ENCODE results near the gene A1BG.

The A1BG gene

DNA sequence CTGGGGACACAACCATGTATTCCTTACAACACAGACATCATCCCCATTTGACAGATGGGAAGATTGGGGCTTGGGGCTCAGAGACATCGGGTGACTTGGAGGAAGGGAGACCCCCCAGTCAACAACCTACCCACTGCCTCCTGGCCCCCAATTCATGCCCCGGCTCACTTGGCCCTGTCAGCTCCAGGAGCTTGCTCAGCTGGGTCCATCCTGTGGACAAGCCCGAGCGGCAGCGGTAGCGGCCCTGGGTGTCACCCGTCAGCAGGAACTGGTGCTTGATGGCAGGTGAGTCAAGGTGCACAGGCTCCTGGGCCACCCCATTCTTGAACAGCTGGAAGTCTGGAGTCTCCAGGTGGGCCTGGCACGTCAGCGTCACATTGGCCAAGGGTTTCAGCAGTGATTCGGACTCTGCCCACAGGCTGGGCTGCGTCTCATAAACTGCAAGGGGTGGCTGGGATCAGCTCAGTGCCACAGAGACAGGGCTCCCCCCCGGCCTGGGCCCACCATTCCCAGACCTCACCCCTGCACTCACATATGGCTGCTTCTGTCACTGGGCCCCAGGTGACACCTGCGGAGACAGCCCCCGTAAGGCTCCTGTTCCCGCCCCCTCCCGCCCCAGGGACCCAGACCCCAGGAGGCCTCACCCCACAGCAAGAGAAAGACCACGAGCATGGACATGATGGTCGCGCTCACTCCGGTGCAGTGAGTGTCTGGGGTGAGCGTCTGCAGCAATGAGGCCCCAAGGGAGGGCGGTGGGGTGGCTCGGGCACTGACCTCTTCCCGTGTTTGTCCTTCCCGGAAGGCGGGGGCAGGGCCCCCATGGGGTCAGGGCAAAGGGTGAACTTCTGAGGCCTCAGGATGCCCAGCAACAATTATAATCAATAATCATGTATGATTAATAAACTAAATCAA, at the start of gene A1BG:
Gene A1BG, minus strand, starts transcription at position 733 of the 912 bp plus-strand sequence. Its CDS starts 55 bp downstream, at position 678.
- DNase-seq (ENCODE audit: low read depth in 2 of 2) = no peak

DNA sequence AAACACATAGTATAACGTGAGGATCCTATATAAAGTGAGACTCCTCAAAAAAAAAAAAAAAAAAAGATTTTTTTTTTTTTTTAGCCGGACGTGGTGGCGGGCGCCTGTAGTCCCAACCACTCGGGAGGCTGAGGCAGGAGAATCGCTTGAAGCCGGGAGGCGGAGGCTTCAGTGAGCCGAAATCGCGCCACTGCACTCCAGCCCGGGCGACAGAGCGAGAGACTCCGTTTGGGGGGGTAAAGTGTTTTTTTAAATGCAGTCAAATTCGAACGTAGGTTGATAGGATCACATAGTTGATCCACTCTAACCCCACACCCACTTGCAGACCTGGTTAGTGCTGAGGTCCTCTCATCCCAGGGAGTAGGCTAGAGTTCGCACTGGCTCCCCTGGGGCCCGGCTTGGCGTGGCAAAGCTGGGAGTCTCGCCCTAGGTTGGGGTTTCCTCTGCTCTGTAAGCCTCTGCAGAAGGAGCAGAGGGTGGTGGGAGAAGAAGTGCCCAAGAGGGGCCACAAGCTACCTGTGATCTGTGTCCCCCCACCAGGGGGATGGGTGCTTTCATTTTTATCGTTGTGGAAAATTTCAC, 48.6 kb upstream of the A1BG start:
- no peak for DNase-seq (ENCODE audit: low read depth in 2 of 2)

GRCh38 chr19:58400916-58401839, 47.9 kb upstream of the A1BG start:
- DNase-seq (ENCODE audit: low read depth in 2 of 2) = peak; percentile 98 to 99

DNA sequence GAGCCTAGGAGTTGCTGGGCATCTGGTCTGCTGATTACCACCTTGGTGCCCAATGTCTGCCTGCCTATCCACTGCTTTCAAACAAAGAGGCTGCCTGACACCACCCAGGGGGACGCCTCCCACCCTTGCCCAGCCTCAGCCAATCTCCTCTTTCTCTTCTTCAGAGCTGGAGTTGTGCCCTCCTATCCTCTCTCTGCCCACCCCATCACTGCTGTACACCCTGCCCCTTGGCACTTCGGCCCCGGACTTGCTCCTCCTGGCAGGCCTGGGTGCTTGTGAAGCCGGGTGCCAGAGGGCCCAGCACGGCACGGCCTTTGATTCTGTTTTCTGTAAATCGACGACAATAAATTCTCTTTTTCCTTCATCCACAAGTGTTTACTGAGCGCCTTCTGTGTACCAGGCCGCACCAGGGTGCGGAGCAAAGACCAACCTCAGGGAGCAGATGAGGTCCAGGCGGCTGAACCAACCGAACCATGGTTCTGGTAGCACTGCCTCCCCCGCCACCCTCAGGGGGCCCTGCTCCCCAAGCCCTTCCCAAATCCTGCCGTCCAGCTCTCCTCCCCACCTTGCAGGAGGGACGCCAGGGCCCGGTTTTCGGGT, 47.1 kb upstream of the A1BG start:
- DNase-seq (ENCODE audit: low read depth in 2 of 2) = no peak

GRCh38 chr19:58399903-58400302, 46.6 kb upstream of the A1BG start:
- no peak for DNase-seq (ENCODE audit: low read depth in 2 of 2)

DNA sequence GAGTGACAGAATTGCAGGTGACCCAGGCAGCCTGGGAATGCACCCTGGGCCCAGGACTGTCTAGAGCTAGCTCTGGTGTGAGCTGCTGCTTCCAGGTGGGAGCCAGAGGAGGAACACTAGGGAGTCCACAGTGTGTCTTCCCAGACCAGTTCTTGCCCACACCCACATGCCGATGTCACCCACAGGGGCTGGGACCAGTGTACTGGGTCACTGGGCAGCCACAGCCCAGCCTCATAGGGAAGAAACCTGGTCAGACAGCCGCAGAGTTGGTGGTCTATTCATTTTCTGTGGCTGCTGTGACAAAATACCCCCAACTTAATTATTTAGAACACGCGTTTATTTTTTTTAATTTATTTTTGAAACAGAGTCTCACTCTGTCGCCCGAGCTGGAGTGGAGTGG, 45.3 kb upstream of the A1BG start:
- DNase-seq (ENCODE audit: low read depth in 2 of 2) = no peak

DNA sequence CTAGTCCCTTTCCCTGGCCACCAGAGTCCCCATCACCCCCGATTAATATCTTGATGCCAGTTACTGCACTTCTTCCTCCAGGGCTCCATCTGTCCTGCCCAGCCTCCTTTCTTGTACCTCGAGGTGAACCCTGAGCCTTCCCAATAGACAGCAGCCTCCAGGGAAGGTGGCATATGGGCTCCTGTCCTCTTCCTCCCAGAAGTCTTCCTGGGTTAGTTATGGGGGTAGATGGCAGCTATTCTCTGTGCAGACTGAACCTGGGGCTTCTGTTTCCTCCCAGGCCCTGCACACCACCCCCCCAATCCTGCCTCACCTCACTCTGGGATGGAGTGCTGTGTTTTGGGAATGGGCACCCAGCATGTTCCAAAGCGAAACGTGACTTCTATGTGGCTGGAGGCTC, 44.8 kb upstream of the A1BG start:
- no peak for DNase-seq (ENCODE audit: low read depth in 2 of 2)

DNA sequence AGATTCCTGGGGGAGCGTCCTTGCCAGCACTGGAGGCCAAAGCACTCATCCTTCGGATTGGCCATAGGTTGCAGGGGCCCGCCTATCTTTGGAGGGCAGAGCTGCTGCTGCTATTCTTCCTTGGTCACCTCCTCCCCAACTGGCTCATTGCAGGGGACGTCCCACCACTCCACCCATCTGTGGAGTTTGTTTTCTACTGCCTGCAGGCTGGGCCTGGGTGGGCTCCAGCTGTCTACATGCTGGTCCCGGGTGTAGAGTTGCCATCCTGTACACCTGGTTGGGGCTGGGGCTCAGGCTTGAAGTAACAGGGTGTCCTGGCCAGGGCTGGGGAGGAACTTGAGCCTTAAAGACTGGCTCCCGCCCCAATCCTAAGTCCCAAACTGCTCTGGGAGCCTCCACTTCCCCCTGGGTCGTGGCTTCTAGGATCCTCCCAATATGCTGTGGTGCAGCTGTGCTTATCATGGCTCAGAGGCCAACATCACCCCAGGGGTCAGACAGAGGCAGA, 44.3 kb upstream of the A1BG start:
- DNase-seq (ENCODE audit: low read depth in 2 of 2) = no peak

DNA sequence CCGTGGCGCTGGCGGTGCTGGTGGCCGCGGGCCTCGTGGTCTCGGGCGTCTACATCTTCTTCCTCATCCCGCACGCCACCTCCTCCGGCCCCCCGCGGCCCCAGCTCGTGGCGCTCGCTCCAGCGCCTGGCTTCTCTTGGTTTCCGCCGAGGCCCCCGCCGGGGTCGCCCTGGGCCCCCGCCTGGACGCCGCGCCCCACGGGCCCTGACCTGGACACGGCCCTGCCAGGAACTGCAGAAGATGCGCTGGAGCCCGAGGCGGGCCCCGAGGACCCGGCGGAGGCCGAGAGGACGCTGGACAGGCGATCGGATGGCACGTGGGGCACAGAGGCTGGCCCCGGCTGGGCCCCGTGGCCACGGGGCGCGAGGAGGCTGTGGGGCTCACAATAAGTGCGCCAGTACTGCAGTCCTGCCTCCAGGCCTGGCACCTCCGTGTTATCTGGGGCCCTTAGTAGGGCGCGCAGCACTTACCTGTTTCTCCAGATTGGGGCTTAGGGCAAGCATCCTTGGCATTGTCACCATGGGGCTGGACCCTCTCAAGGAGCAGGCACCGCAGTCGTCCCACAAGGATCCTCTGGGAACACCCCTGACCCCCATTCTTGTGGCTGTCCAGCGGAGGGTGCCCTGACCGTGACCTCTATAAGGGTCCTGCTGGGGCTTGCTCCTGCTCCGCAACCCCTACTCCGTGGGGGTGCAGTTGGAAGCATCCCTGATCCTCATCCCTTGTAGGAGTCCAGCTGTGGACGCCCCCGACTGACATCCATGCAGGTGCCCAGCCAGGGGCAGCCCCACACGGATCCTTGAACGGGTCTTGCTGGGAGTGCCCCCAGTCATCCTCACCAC, 43.6 kb upstream of the A1BG start:
- DNase-seq (ENCODE audit: low read depth in 2 of 2) = no peak

GRCh38 chr19:58395979-58396627, 42.8 kb upstream of the A1BG start:
- DNase-seq (ENCODE audit: low read depth in 2 of 2) = no peak

GRCh38 chr19:58395220-58395978, 42.1 kb upstream of the A1BG start, which contains the start of gene RNF225:
TSS of gene RNF225 (plus strand) at chr19:58395656. CDS start at chr19:58396090, 434 bp downstream.
- no peak for DNase-seq (ENCODE audit: low read depth in 2 of 2)

DNA sequence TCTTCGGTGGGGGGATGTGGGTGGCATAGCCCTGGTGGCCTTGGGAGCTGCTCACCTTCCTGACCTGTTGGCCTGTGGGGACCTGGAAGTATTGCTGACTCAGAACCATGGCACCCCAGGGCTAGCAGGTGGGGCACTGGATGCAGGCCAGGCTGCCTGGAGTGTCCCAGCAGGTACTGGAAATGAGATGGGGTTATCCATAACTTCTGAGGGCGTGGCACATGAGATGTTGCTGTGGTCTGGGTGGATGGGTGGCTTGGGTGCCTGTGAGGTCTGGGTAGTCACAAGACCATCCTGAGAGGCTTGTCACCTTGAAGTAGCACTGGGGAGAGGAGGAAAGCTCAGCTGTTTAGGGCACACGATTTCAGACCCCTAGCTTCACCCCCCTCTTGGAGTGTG, 41.5 kb upstream of the A1BG start:
- no peak for DNase-seq (ENCODE audit: low read depth in 2 of 2)

DNA sequence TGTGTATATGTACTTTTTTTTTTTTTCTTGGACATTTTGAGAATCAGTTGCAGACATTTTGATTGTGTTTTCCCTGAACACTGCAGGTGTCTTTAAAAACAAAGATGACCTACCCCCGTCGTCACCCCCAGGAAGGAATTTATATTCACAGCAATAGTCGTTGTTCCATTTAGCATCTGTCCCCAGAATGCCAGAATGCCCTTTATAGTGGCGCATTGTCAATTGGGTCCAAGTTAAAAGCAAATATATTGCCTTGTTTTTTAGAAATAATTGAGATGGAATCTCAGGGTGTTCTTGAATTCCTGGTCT, 40.4 kb upstream of the A1BG start:
- DNase-seq (ENCODE audit: low read depth in 2 of 2) = no peak

GRCh38 chr19:58392945-58393724, 39.8 kb upstream of the A1BG start:
- no peak for DNase-seq (ENCODE audit: low read depth in 2 of 2)

DNA sequence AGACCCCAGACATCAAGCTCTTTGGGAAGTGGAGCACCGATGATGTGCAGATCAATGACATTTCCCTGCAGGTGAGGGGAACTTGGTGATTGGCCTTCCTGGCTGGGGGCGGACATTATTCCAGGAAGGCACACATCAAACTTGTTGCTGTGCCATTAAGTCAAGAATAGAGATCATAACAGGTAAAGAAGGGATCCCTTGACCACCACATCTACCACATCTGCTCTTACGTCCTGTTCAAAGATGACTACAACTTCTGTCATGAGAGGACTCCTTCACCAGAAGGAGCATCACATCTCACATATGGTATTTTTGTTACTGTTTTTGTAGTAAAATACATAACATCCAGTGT, 34.9 kb upstream of the A1BG start:
- no peak for DNase-seq (ENCODE audit: low read depth in 2 of 2)

- no peak for DNase-seq (ENCODE audit: low read depth in 2 of 2)
Observed at GRCh38 chr19:58387338-58388174, 34.3 kb upstream of the A1BG start.

GRCh38 chr19:58386576-58387337, 33.5 kb upstream of the A1BG start, which contains the start of gene RPS5:
TSS of gene RPS5 (plus strand) at chr19:58387269. CDS start at chr19:58388138, 869 bp downstream.
- DNase-seq (ENCODE audit: low read depth in 2 of 2) = peak; percentile 96 to 97

Data from fibroblast of skin of left biceps (primary cell).